Fibroblast of peridontal ligament (primary cell): ENCODE measurements around the gene GREB1L.
"Not testable (repeated sequence)": the region's sequence is repeated elsewhere in the genome, so short reads cannot be mapped to it uniquely, and the experiment has no call there.

Experiments
- DNase-seq: peaks from one replicate; pipeline ENCODE4 v3.0.0-alpha.2; 2010; ENCODE audit errors: extremely low read depth

Gene GREB1L

DNA sequence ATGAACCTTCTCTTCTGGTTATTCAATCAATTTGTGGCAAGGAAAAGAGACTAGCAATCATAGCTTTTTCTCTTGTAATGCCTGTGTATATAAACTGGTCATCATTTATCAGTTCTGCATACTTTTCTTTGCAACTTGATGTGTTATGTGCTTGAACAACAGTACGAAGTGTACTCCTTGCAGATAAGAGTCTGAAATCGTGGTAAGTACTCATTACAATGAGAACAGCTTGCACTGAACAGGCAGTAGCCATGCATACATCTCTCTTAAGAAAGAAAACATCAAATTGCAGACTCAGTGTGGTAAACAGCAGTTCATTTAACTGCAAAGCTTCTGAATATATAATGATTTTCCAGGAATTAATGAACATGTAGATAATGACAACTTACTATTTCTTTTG, 64.3 kb downstream of the GREB1L start:
- DNase-seq: no peak

DNA sequence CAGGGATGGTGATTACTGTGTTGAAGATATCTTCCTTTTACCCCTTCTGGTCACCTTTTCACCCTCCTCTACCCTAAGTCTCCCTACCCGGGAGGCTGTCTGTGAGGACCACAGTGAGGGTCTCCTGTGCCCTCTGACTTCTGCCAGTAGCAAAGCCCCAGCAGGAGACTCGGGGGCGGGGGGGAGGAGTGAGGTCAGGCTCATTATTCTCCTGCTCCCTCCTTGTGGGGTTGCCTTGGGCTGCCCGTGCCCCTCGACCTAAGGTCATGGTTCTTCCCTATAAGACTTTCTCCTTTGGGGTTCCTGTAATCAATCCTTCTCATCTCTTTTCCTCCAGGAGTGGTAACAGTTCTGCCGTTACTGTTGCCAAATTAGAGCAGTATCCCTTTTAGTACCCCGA, 65.5 kb downstream of the GREB1L start:
- DNase-seq: no peak

DNA sequence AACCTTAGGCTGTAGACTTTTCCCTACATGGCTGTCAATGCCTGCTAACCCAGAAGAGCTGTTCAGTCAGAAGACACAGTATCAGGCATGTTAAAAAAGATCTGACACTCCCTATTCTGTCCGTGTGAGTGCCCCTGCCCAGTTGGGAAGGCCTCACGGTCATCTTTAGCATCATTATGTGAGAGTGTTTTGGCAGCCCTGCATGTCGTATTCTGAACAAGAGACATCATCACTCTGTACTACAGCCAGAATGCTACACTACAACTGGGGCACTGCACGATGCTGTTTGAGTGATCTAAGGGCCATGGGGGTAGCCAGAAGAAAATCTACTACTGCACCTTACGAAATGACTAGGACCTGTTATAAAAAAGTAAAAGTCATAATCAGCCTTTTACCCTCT, 67.2 kb downstream of the GREB1L start:
- no peak for DNase-seq

DNA sequence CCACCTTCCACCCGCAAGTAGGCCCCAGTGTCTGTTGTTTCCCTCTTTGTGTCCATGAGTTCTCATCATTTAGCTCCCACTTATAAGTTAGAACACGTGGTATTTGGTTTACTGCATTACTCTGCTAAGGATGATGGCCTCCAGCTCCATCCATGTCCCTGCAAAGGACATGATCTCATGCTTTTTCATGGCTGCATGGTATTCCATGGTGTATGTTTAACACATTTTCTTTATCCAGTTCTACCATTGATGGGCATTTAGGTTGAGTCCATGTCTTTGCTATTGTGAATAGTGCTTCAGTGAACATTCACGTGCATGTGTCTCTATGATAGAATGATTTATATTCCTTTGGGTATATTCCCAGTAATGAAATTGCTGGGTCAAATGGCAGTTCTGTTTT, 69.9 kb downstream of the GREB1L start:
- not testable (repeated sequence) for DNase-seq

DNA sequence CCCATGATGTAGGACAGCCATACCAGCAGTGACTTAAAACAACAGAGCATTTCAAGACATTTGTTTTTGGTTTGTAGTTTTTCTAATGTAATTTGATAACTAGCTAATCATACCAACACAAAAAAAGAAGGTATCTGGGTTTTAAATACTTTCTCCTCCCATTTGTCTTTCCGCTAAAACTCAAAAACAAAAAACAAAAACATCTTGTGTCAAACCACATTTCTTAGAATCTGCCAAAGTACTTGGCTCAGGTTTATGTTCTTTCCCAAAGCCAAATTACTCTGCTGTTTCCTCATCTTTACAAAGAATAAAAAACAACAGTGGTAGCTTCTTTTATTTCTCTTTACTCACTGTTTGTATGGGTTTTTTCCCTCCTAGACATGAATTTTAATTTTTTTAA, 71.5 kb downstream of the GREB1L start:
- DNase-seq: no peak

DNA sequence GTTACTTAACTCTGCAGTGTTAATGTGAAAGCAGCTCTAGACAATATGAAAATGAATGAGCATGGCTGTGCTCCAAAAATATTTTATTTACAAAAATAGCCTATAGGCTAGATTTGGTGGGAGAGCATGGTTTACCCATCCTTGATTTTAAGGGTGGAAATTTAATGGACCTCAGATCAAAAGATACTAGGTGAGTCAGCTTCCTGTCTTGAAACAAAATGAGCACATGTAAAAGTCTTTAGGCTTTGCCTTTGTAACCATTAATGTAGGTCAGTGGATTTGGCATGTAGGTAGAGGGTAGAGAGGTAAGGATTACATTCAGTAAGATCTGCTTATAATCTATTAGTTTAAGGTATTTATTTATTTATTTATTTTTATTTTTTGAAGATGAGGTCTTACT, 72.7 kb downstream of the GREB1L start:
- no peak for DNase-seq

DNA sequence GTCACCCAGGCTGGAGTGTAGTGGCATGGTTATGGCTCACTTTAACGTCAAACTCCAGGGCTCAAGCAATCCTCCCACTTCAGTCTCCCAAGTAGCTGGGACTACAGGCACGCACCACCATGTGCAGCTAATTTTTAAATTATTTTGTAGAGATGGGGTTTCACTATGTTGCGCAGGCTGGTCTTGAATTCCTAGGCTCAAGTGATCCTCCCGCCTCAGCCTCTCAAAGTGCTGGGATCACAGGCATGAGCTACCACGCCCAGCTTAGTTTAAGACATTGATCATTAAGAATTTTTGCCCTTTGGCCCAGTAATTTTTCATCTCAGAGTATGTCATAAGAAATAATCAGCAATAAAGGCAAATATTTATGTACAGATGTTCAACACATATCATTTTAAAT, 73.1 kb downstream of the GREB1L start:
- DNase-seq: not testable (repeated sequence)

DNA sequence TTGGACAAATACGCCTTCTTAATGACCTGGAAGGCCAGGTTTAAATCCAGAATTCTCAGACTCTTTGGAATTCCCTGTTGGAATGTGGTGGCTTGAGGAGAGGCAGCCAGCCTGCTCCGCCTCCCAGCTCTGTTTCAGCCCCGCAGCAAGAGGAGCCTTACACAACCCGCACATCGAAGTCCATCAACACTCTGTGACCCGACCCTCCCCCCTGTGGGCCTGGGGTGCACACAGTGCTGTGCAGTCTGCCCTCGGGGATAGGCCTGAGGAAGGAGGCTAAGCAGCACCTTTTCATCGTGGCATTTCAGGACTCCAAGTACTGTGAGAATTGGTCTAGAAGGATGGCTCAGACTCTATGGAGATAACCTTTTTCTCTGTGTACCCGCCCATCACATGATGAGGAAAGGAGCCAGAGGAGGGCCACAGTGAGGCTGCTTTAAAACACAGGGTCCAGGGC, 73.7 kb downstream of the GREB1L start:
- no peak for DNase-seq

DNA sequence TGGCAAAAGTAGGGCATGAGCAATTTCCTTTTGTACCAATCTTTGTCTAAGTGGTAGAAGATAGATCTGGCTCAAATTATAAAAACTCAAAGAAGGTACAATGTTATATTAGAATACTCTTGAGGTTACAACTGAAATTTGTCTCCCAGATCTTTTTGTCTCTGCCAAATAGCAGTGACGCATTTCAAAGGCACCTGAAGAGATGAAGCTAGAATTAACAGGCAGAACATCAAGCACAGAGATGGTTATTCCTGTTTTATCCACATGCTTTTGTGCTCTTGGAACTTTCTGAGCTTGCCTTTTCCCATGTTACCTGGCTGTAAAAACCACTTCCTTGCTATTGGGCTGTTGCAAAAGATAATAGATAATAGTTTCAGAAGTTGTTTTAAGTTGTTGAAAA, 74.3 kb downstream of the GREB1L start:
- DNase-seq: no peak

DNA sequence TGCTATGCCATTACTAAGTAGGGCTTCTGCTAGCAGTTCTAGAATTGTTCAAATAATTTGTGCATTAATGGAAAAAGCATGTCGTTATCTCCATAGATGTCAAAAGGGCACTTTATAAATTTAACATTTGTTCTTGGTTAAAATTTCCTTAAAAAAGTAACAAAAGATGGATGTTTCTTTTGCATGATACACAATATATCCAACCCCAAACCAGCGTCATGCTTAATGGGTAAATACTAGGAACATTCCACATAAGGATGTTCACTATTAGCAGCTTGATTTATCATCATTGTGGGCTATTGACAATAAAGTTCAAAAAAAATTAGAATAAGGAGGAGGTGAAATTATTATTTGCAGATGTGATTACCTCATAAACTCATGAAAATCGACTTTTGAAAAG, 79.7 kb downstream of the GREB1L start:
- no peak for DNase-seq

DNA sequence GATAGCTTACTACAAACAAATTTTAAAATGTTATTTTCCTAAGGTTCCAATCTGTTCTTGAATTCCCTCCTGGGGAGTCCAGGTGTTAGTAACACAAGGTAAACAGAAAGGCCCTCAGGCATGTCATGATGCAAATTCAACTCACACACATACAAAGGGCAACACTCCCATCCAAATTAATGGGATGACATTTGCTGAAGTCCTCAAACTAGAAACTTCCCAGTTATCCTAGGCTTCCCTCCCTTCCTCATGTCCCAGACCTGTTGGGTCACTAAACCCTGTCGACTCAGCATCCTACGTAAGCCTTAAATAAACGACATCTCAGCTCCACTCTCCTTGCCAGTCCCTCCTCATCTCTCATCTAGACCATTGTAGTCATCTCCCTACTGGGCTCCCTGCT, 85.1 kb downstream of the GREB1L start:
- DNase-seq: no peak

DNA sequence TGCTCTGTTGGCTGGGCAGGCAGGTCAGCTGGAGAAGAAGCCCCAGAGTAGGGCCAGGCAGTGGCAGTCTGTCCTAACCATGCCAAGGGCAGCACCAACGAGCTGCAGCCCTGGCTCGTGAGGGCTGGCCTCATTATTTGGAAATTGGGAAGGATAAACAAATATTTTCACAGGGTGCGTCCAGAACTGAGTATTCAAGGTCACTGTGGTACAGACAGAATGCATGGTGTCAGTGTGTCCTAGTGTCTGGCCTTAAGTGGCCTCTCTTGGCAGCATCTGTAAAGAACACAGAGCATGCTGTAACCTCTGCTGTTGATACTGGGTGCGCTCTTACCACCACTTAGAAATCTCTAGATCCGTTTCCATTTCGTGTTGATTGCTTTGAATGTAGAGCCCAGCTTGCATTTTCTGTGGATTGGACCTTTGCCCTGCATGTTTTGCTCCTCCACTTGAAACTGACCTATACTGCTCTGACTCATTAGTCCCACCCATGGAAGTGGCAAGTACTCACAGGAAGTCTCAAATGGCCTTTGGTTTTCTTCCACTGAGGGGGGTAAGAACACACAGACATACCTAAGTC, 88.2 kb downstream of the GREB1L start:
- DNase-seq: no peak

DNA sequence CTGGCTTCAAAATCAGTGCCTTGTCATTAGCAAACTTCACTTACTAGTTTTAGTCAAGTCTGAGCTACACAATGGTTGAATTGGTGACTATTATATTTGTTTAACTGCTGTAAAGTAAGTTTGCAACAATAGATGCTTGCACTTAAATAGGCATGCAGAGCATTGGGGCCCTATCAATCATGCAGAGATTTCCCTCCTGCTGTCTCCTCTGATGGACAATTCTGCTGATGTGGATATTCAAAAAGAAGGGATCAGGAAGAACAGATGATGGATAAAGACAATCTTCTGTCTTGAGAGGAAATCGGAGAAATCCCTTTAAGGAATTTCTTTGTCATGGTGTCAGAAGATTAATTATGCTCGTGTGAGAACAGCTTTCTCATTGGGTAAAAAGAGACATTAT, 89.0 kb downstream of the GREB1L start:
- no peak for DNase-seq

DNA sequence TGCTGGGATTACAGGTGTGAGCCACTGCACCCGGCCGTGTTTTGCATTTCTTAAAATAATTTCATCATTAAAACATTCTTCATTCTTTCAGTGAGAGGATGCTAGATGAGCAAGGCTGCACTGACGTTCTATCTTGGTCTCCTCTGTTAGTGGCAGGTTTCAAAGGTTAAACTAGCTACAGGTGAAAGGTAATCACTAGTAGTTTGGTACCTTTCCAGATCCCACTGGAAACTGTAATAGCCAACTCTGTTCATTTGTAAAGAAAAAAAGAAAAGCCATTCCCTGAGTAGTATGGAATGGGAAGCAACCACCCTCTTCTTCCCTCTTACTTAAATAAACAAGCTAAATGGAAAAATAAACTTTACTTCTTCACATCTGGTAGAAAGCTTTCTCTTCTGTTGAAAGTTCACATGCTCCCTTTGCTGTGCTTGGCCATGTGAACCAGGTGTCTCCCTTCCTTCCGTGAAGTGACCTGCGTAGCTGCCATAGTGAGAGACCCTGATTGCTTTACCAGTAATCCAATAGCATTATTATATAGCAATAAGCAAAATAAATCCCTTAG, 94.0 kb downstream of the GREB1L start:
- peak; percentile 9 for DNase-seq

DNA sequence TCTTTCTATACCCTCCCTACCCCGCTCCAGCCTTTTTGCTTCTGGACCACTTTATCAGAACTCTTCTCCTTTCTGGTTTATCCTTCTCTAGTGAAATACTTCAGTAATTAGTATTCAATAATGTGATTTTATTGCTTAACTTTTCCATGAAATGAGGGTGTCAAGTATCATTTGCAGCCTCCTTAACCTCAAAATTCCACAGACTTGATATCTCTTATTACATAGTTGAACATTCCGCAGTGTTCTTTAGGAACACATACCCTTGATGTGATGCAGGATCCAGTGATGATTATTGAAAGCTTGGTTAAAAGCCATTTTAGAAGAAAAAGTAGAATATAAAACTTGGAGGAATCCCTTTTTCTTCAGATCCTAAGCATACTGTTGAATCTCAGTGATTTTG, 94.8 kb downstream of the GREB1L start:
- no peak for DNase-seq

DNA sequence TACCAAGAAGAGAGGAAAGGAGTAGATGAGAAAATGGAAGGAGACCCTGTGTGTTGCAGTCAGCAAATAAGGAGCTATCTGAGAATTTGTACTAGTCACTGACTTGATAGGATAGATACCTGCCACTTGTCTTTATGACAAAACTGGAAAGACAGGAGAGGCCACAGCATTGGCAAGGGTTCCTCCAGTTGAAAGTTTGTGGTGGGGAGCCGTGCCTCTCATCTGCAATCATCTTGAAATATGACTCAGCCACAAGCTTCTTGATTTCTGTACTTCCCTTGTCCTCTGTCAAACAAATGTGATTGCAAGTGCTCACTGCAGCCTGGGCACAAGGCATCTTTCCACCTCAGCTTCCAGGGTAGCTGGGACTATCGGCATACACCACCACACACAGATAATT, 99.1 kb downstream of the GREB1L start:
- DNase-seq: no peak

DNA sequence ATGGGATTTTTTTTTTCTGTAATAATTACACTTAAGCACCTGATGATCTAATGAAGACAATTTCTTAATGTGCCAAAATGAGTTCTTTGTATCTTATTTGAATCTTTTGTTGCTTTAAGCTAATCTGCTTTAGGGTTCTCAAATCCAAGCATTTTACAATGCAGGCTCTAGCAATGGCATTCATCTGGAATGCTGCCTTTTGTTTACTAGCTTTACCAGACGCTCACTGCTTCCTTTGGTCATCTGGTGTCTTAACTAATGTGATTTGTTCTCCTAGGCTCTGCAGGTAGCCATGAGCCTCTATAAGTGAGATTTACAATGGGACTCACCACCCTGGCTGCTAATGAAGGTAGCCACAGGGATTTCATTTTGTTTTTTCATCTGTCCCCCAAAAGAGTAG, 100.3 kb downstream of the GREB1L start:
- DNase-seq: no peak

DNA sequence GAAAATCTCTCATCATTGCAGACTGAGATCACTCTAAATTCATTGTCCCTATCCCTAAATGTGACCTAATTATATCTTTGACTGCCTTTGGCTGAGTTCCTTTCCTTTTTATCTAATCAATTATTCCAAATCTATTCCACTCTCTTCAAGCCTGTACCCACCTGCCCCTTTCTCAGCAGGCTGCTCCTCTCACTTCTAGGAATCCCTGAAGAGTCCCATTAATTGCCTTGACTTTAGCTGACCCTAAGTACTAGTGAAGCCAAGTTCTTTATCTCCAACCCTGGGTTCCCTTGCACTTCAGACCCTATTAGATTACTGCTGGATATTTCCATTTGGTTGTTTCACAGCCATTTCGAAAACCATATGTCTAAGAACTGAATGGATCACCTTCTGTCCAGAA, 102.8 kb downstream of the GREB1L start:
- no peak for DNase-seq

DNA sequence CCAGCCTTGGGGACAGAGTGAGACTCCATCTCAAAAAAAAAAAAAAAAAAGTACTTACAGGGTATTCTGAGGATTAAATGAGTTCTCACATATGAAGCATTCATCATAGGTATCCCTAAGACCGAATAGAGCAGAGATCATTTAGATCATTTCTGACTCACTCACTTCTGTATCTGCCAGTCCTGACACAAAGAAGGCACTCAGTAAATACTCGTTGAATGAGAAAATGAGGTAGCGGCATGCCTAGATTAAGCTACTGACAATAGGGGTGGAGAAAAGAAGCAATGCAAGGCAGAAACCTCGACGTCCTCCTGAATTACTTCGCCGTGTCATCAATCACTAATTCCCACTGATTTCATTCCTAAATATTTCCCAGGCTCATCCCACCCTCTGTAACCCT, 103.8 kb downstream of the GREB1L start:
- no peak for DNase-seq

DNA sequence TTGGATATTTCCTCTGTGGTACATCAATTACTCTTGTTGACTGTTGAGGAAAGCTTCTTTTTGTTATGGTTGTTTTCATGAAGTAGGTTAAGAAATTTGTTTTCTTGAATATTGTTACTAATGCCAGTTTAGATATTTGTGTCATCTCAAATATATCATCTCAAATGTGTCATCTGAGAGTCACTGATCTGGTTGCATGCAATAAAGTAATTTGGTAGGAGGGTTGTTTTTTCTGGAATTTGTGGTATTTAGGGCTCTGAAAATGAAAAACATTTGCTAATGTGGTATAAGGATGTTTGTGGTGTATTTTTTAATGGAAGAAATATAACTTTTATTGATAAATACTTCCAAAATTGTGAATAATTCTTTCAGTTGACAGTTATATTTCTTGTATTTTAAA, 117.7 kb downstream of the GREB1L start:
- DNase-seq: no peak

DNA sequence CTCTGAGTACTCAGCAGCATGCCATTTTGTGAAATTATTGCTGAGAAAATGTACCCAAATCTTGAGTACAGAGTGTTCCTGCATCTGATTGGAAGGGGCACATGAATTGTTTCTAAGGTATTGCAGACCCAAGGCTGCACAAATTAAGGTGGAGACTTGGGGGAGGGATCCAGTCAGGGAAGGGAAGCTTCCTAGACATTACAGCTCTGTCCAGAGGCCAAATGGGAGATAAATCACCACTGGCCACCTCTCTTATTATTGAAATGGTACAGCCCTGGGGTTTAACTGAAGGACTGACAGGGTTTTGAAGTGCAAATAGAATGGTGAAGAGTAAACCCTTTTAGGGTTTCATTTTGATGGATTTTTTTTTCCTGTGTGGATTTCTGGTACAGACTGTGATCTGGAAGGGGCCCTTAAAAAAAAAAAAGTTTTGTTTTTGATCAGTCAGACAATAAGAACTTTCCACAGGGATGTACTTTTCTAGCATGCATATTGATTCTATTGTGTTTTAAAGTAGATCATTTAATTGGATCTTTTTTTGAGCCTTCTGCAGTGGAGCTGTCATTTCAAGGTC, 119.4 kb downstream of the GREB1L start:
- no peak for DNase-seq

DNA sequence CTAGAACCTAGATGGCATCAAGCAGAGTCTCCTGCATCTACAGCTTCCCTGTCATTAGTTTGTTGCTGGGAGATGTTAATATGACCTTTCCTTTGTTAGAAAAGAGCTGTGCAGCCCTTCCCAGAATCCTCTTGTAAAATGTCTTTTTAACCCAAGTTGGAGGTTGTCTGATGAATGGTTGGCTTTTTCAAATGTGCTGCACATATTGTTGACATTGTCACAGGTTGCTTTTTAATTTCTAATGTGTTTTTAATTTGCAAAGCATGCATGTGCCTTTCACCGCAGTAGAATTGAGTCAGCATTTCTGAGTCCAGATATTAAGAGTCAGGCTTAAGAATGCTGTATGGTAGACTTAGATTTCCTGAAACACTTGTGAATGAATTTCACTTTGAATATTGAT, 120.8 kb downstream of the GREB1L start:
- DNase-seq: no peak

DNA sequence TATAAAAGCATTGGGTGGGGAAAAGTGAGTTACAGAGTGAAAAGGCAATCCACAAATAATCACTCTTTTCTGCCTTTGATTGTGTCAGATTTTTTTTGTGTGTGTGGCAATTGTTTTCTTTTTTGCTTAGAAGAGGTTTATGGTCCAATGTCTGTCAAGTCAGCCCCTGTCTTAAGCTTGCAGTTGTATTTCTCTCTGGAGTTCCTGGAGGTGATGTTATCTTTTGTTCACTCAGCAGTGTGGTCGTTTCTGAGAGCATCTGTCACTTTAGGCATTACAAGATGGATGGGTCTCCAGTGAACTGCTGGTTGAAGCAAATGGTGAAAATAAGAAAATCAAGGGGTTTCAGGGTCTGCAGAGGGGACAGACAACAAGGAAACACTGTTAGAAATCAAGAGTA, 121.3 kb downstream of the GREB1L start:
- no peak for DNase-seq

DNA sequence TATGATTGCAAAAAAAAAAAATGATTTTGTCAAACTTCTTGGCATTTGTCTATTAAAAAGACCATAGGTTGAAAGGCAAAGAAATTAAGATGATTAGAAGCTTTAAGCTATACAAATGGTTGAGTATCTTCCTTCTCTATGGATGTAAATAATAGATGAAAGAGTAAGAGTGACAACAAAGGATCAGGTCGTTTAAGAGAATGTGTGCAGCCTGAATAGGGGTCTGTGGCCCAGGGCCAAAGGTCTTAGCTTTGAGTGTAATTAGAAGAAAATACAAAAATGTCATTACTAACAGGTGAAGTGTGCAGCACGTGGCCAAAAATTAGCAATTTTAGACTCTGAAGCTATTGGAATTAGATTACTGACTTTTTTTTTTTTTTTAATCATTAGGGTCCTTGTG, 122.4 kb downstream of the GREB1L start:
- no peak for DNase-seq
